ENCODE measurements around the gene TPI1.

The TPI1 gene

DNA sequence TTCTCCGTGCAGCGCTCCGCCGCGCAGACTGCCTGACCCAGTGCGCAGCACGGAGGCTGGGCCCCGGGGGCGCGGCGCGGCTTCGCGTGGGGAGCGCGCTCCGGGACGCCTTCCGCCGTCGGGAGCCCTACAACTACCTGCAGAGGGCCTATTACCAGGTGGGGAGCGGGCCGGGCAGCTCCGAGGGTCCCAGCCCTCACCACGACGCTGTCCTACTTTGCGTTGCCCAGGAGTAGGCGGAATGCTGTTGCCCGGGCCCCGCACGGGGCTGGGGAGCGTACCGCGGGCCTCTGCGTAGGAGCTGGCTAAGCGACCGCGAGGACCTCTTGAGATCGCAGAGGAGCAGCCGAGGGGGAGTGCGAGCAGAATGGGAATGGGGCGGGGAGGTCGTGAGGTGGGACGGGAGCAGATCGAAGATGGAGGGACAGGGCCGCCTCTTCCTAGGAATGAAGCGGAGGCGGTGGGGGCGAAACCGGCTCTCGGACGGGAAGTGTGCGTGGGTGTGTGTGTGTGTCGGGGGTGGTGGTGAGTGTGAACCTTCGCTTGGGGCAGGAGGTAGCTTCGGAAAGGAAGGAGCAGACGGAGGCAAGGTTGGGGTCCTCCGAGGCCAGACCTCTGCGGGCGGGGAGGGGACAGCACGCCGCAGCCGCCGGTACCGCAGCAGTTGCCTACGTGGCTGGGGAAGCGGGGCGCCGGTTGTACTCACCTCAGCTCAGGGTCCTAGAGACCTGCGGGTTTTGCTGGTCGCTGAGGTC is 38.4 kb upstream of the TPI1 start:
- no peak for DNase-seq

DNA sequence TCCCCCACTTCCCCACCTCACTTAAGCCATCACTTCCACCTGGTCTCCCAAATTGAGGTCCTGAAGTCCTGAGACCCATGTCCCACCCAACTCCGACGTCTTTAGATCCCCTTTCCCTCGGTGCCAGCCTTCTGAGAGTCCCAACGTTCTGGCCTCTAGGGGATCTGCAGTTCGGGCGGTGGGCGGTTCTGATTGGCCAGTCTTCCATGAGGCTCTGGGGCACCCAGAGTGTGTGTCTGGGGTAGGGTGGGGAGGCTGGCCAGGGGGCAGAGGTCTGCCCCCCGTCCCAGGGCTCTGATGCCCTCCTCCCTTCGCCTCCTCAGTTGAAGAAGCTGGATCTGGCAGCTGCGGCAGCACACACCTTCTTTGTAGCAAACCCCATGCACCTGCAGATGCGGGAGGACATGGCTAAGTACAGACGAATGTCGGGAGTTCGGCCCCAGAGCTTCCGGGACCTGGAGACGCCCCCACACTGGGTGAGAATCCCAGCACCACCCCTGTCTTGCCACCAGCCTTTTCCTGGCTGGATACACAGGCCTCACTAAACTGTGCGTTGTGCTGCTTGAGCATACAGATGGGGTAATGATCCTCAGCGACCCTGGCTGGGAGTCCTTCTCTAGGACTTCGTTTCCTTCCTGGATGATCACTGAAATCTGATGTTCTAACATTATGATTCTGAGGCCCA is 37.7 kb upstream of the TPI1 start:
- no peak for DNase-seq

GRCh38 chr12:6830286-6830890 is 36.9 kb upstream of the TPI1 start:
- DNase-seq, result no peak

DNA sequence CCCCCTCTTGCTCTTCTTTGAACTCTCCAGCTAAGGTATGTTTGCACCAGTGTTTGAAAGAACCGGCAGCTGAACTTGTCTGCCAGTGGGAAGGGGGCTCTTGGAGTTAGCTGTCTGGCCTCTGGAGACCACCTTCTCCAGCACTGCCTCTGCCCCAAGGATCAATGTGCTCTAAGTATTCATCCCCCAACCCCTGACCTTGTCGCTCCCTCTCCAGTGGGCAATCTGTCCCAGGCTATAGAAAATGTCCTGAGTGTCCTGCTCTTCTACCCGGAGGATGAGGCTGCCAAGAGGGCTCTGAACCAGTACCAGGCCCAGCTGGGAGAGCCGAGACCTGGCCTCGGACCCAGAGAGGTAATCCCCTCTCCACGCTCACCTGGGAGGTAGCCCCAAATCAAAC is 36.3 kb upstream of the TPI1 start:
- no peak for DNase-seq

- no peak for DNase-seq
These were observed 35.8 kb upstream of the TPI1 start for GRCh38 chr12:6831450-6831995.

GRCh38 chr12:6832125-6832524 is 35.2 kb upstream of the TPI1 start:
- no peak for DNase-seq

DNA sequence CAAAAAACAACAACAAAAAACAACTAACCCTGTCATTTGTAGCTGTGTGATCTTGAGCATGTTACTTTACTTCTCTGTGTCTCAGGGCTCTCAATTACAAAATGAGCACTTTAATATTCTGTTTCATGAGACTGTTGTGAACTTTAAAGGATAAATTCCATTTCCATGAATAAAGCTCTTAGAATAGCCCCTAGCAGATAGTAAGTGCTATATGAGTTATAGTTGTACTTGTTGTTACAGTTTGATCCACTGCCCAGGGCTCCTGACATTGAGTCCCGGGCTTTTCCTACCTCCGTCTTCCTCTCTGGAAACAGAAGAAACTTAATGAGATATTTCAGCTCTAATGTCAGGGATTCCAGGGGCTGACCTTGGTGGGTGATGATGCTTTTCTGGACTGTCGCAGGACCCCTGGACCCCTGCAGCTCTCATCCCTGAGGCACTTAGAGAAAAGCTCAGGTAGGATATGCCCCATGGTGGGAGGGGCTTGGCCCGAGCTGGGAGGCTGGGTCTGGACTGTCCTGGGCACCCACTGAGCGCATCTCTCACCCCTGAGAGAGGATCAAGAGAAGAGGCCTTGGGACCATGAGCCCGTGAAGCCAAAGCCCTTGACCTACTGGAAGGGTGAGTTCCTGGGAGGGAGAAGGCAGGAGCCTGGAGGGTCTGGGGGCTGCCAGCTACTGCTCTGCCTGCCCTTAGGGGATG is 34.0 kb upstream of the TPI1 start:
- no peak for DNase-seq

DNA sequence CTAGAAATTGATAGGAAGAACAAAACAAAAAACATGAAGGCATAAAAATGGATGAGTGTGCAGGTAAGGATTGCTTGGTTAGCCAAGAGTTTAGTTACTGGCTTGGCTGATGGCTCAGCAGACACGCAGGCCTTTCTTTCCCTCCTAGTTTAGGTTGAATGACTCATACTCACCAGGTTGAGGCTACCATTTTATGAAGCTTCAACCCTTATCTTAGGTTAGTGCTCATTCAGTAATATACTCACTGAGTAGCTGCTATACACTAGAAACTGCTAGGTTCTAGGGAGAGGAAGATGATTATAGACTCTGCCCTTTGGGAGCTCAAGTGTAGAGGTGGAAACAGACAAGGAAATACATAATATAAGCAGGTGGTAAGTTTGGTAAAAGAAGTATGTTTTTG is 33.1 kb upstream of the TPI1 start:
- DNase-seq, result no peak

- no peak for DNase-seq
These were observed 32.5 kb upstream of the TPI1 start for GRCh38 chr12:6834873-6835272.

DNA sequence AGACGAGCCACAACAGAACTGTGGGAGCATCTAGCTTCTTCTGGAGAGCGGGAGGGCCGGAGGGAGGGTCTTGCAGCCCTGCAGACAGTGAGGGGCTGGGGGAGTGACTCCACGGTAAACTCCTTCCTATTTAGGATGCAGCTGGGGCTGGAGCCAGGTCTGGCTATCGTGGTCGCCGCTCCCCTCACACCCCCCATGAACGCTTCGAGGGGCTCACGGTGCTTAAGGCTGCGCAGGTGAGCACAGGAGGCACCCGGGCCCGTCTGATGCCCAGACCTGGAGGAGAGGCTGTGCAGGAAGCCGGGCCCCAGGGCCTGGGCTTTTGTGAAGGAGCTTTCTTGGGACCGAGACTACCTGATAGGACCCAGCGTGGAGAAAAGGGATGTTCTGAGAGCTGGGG is 30.5 kb upstream of the TPI1 start:
- DNase-seq, result no peak

DNA sequence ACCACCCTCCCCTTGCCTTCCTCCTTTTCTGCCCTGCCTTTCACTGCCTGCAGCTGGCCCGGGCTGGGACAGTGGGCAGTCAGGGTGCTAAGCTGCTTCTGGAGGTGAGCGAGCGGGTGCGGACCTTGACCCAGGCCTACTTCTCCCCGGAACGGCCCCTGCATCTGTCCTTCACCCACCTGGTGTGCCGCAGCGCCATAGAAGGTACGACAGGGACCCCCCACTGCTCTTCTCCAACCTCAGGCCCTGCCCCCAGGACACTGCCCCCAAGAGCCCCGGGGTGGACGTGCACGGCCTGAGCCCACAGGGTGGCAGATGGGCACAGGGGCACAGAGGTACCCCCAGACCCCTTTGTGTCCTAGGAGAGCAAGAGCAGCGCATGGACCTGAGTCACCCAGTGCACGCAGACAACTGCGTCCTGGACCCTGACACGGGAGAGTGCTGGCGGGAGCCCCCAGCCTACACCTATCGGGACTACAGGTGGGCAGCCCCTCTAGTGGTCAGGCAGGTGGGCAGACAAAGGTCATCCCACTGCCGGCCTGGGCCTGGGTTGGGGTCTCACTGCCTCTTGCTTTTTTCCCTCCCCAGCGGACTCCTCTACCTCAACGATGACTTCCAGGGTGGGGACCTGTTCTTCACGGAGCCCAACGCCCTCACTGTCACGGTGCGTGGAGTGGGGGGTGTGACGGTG is 29.8 kb upstream of the TPI1 start:
- no peak for DNase-seq

- DNase-seq, result no peak
These were observed 28.5 kb upstream of the TPI1 start for GRCh38 chr12:6838854-6839253.

GRCh38 chr12:6839482-6840201 is 27.7 kb upstream of the TPI1 start:
- DNase-seq, result no peak

DNA sequence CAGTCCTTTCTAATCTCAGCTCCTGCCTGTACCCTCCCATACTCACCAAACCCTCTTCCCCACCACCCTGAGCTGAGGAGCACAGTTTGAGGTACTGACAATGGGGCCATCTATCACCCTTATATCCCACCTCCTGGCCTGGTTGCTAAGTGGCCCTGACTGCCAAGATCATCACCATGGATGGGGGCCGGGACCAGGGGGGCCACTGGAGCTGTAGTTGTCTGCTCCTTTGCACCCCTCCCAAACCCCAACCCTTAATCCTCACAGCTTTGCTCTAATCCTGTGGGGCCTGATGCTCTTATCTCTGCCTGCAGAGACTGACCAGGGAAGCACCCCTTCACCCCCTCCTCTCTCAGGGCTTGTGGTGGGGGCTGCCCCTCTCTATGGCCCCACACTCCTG is 27.0 kb upstream of the TPI1 start:
- DNase-seq, result no peak

- no peak for DNase-seq
These were observed 26.4 kb upstream of the TPI1 start, which contains the start of gene GNB3 for GRCh38 chr12:6840761-6841515. TSS of gene GNB3 (plus strand) at chr12:6840925. CDS start at chr12:6841288, 363 bp downstream.

- no peak for DNase-seq
These were observed 25.3 kb upstream of the TPI1 start for GRCh38 chr12:6842075-6842474.

DNA sequence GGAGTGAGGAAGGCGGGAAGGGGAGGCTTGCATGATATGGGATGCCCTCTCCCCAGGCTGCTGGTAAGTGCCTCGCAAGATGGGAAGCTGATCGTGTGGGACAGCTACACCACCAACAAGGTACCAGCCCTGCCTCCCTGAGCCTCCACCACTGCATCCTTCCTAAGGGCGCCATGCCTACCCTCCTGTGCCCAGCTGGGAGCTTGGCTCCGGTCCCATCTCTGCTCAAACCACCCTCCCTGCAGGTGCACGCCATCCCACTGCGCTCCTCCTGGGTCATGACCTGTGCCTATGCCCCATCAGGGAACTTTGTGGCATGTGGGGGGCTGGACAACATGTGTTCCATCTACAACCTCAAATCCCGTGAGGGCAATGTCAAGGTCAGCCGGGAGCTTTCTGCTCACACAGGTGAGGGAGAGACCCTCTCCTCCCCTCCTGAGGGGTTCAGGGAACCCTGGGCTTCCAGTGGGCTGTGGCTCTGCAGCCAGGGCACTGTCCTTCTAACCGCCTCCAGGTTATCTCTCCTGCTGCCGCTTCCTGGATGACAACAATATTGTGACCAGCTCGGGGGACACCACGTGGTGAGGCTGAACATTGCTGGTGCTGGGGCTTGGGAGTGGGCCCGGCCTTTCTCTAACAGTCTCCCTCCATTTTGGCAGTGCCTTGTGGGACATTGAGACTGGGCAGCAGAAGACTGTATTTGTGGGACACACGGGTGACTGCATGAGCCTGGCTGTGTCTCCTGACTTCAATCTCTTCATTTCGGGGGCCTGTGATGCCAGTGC is 24.0 kb upstream of the TPI1 start:
- no peak for DNase-seq

DNA sequence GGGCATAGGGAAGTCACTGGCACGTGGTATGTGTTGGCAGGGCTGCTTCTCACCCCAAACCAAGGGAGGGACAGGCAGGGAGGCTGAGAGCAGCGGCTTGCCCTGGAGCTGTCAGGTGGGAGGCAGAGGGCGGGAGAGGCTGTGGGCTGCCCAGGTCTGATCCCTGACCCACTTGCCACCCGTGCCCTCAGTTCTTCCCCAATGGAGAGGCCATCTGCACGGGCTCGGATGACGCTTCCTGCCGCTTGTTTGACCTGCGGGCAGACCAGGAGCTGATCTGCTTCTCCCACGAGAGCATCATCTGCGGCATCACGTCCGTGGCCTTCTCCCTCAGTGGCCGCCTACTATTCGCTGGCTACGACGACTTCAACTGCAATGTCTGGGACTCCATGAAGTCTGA is 21.9 kb upstream of the TPI1 start:
- no peak for DNase-seq

GRCh38 chr12:6846316-6846869 is 20.9 kb upstream of the TPI1 start:
- no peak for DNase-seq

DNA sequence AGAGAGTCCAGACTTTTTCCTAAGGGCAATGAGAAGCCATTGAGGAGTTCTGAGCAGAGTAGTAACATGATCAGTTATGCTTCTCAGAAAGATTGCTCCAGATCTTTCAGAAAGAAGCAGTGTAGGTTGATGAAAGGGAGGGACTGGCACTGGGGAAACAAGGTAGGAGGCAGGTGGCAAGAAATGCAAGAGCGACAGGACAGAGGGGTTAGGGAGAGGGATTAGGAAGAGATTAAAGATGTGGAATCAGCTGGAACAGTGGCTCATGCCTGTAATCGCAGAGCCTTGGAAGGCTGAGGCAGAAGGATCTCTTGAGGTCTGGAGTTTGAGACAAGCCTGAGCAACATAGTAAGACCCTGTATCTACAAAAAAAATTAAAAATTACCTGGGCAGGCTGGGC is 19.7 kb upstream of the TPI1 start:
- DNase-seq, result no peak
